WTC11 (cell line): Measurements from ENCODE around the gene CBFA2T3. TPM values are rescaled to one million over a fixed set of nuclear protein-coding genes. Genes with fewer than 3 reads are reported as not detected.

ENCODE experiments used
- ATAC-seq: fragments of 200-7000 bp; cut with Tn5 transposase; 2 replicates; pipeline ENCODE4 v1.10.0; 2021; ENCODE audit warnings: mild to moderate bottlenecking, moderate library complexity
- CTCF ChIA-PET: fragments of 300-600 bp; sonication (Branson Sonifier 250); formaldehyde crosslinking; loops from one replicate; lab custom pipeline; 2021; ENCODE audit warnings: antibody characterized with exemption; lab: Charles Lee
- POLR2A ChIA-PET: fragments of 350-600 bp; sonication (Branson Sonifier 250); formaldehyde crosslinking; loops from one replicate; lab custom pipeline; 2021; ENCODE audit warnings: antibody characterized with exemption; lab: Charles Lee
- DNase-seq: peaks from one replicate; pipeline ENCODE4 v3.0.0; 2021; ENCODE audit warnings: low spot score
- H3K27ac Mint-ChIP-seq: 2 replicates; pipeline ENCODE4 v1.8.0; 2021; ENCODE audit warnings: mixed read lengths
- H3K27me3 Mint-ChIP-seq: 2 replicates; pipeline ENCODE4 v1.8.0; 2021; ENCODE audit warnings: low read depth, mild to moderate bottlenecking, moderate library complexity, mixed read lengths
- H3K36me3 Mint-ChIP-seq: 2 replicates; pipeline ENCODE4 v1.8.0; 2021; ENCODE audit warnings: mixed read lengths
- H3K4me1 Mint-ChIP-seq: 2 replicates; pipeline ENCODE4 v1.8.0; 2022; ENCODE audit warnings: mixed read lengths
- H3K4me3 Mint-ChIP-seq: 2 replicates; pipeline ENCODE4 v1.8.0; 2021; ENCODE audit warnings: mild to moderate bottlenecking, moderate library complexity, mixed read lengths
- H3K9me3 Mint-ChIP-seq: 2 replicates; pipeline ENCODE4 v1.8.0; 2021; ENCODE audit warnings: mixed read lengths
- ATF6 ChIP-seq: sonication (generic); formaldehyde crosslinking; IDR thresholded peaks from 2 replicates; pipeline ENCODE4 v1.8.1; 2023; ENCODE audit warnings: mild to moderate bottlenecking, missing genetic modification reagents
- EMX1 ChIP-seq: fragments of 250-450 bp; sonication (Bioruptor Pico); IDR thresholded peaks from 2 replicates; pipeline ENCODE4 v1.8.0; 2021; ENCODE audit warnings: mild to moderate bottlenecking
- FOXJ3 ChIP-seq: sonication (generic); formaldehyde crosslinking; IDR thresholded peaks from 2 replicates; pipeline ENCODE4 v1.9.0; 2021; ENCODE audit warnings: missing genetic modification reagents, mild to moderate bottlenecking, borderline replicate concordance
- FOXP4 ChIP-seq: sonication (generic); formaldehyde crosslinking; IDR thresholded peaks from 2 replicates; pipeline ENCODE4 v1.8.0; 2022; ENCODE audit warnings: mild to moderate bottlenecking, missing genetic modification reagents
- GABPB1 ChIP-seq: sonication (generic); formaldehyde crosslinking; IDR thresholded peaks from 2 replicates; pipeline ENCODE4 v1.8.1; 2023; ENCODE audit warnings: mild to moderate bottlenecking, missing genetic modification reagents
- GRHL2 ChIP-seq: fragments of 250-450 bp; sonication (Bioruptor Pico); IDR thresholded peaks from 2 replicates; pipeline ENCODE4 v1.8.0; 2022; ENCODE audit warnings: mild to moderate bottlenecking, moderate library complexity; ENCODE audit not compliant: insufficient replicate concordance, severe bottlenecking
- HMGA2 ChIP-seq: fragments of 250-450 bp; sonication (Bioruptor Pico); IDR thresholded peaks from 2 replicates; pipeline ENCODE4 v1.4.0; 2021; ENCODE audit warnings: mild to moderate bottlenecking, moderate library complexity
- MAX ChIP-seq: sonication (generic); formaldehyde crosslinking; IDR thresholded peaks from 2 replicates; pipeline ENCODE4 v1.8.0; 2022; ENCODE audit warnings: mild to moderate bottlenecking, missing genetic modification reagents
- NFE2L1 ChIP-seq: sonication (generic); formaldehyde crosslinking; IDR thresholded peaks from 2 replicates; pipeline ENCODE4 v1.8.1; 2023; ENCODE audit warnings: missing genetic modification reagents
- ZNF121 ChIP-seq: sonication (generic); formaldehyde crosslinking; IDR thresholded peaks from 2 replicates; pipeline ENCODE4 v1.8.0; 2023; ENCODE audit warnings: missing genetic modification reagents
- ZNF219 ChIP-seq: sonication (generic); formaldehyde crosslinking; IDR thresholded peaks from 2 replicates; pipeline ENCODE4 v1.8.0; 2023; ENCODE audit warnings: missing genetic modification reagents, mild to moderate bottlenecking, borderline replicate concordance
- ZNF317 ChIP-seq: sonication (generic); formaldehyde crosslinking; IDR thresholded peaks from 2 replicates; pipeline ENCODE4 v1.8.1; 2023; ENCODE audit warnings: low read depth, mild to moderate bottlenecking, moderate library complexity, missing genetic modification reagents, borderline replicate concordance
- ZNF423 ChIP-seq: fragments of 250-450 bp; sonication (Bioruptor Pico); IDR thresholded peaks from 2 replicates; pipeline ENCODE4 v2.1.2; 2022; ENCODE audit warnings: mild to moderate bottlenecking, moderate library complexity
- total RNA-seq: library from RNA; stranded (reverse); gene quantifications from 3 replicates; pipeline ENCODE4 v1.2.3, GENCODE V29; 2021
- TF ChIP-seq, protein P1 (sequence below): sonication (generic); formaldehyde crosslinking; IDR thresholded peaks from 2 replicates; pipeline ENCODE4 v1.8.0; 2022; ENCODE audit warnings: missing genetic modification reagents
- TF ChIP-seq, protein P2 (sequence below): sonication (generic); formaldehyde crosslinking; IDR thresholded peaks from 2 replicates; pipeline ENCODE4 v1.8.0; 2023; ENCODE audit warnings: missing genetic modification reagents, mild to moderate bottlenecking, borderline replicate concordance
- TF ChIP-seq, protein P3 (sequence below): fragments of 250-450 bp; sonication (Bioruptor Pico); IDR thresholded peaks from 2 replicates; pipeline ENCODE4 v2.1.2; 2022; ENCODE audit warnings: mild to moderate bottlenecking, moderate library complexity
- TF ChIP-seq, protein P4 (sequence below): sonication (generic); formaldehyde crosslinking; conservative IDR thresholded peaks from 2 replicates; pipeline ENCODE4 v1.8.1; 2022; ENCODE audit warnings: mild to moderate bottlenecking, missing genetic modification reagents

CBFA2T3 gene
- total RNA-seq, 1 experiment from 2014 or later = 2.6 TPM

GRCh38 chr16:88906535-88907105, 70.4 kb downstream of the CBFA2T3 start:
- ATAC-seq (no peak), DNase-seq (no peak)
- no peak overlapping the region for H3K4me3 Mint-ChIP-seq
- POLR2A ChIA-PET = no interaction called here
- no peaks in the 10 kb centered on the region for H3K27me3 Mint-ChIP-seq
- H3K27ac Mint-ChIP-seq = no peak overlapping the region
- H3K4me1 Mint-ChIP-seq = peaks cover 2% of the 10 kb centered on the region; the same call in 1 of the 2 replicates
- no peaks in the 10 kb centered on the region for H3K9me3 Mint-ChIP-seq
- CTCF ChIA-PET = interaction anchor here (0.9 to 1.6 kb wide), 3 partner anchors 261 to 387 kb away, joined by 3 to 8 read pairs (median 3); no protein-coding TSS in a partner anchor
- no peaks in the 10 kb centered on the region for H3K36me3 Mint-ChIP-seq
- TF ChIP-seq MAX (no peak), ZNF121 (CRISPR knock-in tag) (no peak), GRHL2 (CRISPR knock-in tag) (no peak), ZNF219 (CRISPR knock-in tag) (no peak), EMX1 (CRISPR knock-in tag) (no peak), HMGA2 (no peak), FOXJ3 (CRISPR knock-in tag) (no peak), FOXP4 (CRISPR knock-in tag) (no peak), ZNF423 (CRISPR knock-in tag) (no peak), NFE2L1 (no peak), GABPB1 (CRISPR knock-in tag) (no peak), ZNF317 (no peak), ATF6 (CRISPR knock-in tag) (no peak)
- TF ChIP-seq, protein P1, sequence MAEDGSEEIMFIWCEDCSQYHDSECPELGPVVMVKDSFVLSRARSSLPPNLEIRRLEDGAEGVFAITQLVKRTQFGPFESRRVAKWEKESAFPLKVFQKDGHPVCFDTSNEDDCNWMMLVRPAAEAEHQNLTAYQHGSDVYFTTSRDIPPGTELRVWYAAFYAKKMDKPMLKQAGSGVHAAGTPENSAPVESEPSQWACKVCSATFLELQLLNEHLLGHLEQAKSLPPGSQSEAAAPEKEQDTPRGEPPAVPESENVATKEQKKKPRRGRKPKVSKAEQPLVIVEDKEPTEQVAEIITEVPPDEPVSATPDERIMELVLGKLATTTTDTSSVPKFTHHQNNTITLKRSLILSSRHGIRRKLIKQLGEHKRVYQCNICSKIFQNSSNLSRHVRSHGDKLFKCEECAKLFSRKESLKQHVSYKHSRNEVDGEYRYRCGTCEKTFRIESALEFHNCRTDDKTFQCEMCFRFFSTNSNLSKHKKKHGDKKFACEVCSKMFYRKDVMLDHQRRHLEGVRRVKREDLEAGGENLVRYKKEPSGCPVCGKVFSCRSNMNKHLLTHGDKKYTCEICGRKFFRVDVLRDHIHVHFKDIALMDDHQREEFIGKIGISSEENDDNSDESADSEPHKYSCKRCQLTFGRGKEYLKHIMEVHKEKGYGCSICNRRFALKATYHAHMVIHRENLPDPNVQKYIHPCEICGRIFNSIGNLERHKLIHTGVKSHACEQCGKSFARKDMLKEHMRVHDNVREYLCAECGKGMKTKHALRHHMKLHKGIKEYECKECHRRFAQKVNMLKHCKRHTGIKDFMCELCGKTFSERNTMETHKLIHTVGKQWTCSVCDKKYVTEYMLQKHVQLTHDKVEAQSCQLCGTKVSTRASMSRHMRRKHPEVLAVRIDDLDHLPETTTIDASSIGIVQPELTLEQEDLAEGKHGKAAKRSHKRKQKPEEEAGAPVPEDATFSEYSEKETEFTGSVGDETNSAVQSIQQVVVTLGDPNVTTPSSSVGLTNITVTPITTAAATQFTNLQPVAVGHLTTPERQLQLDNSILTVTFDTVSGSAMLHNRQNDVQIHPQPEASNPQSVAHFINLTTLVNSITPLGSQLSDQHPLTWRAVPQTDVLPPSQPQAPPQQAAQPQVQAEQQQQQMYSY (CRISPR knock-in tag) = no peak
- TF ChIP-seq, protein P2, sequence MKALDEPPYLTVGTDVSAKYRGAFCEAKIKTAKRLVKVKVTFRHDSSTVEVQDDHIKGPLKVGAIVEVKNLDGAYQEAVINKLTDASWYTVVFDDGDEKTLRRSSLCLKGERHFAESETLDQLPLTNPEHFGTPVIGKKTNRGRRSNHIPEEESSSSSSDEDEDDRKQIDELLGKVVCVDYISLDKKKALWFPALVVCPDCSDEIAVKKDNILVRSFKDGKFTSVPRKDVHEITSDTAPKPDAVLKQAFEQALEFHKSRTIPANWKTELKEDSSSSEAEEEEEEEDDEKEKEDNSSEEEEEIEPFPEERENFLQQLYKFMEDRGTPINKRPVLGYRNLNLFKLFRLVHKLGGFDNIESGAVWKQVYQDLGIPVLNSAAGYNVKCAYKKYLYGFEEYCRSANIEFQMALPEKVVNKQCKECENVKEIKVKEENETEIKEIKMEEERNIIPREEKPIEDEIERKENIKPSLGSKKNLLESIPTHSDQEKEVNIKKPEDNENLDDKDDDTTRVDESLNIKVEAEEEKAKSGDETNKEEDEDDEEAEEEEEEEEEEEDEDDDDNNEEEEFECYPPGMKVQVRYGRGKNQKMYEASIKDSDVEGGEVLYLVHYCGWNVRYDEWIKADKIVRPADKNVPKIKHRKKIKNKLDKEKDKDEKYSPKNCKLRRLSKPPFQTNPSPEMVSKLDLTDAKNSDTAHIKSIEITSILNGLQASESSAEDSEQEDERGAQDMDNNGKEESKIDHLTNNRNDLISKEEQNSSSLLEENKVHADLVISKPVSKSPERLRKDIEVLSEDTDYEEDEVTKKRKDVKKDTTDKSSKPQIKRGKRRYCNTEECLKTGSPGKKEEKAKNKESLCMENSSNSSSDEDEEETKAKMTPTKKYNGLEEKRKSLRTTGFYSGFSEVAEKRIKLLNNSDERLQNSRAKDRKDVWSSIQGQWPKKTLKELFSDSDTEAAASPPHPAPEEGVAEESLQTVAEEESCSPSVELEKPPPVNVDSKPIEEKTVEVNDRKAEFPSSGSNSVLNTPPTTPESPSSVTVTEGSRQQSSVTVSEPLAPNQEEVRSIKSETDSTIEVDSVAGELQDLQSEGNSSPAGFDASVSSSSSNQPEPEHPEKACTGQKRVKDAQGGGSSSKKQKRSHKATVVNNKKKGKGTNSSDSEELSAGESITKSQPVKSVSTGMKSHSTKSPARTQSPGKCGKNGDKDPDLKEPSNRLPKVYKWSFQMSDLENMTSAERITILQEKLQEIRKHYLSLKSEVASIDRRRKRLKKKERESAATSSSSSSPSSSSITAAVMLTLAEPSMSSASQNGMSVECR (CRISPR knock-in tag) = no peak
- TF ChIP-seq, protein P3, sequence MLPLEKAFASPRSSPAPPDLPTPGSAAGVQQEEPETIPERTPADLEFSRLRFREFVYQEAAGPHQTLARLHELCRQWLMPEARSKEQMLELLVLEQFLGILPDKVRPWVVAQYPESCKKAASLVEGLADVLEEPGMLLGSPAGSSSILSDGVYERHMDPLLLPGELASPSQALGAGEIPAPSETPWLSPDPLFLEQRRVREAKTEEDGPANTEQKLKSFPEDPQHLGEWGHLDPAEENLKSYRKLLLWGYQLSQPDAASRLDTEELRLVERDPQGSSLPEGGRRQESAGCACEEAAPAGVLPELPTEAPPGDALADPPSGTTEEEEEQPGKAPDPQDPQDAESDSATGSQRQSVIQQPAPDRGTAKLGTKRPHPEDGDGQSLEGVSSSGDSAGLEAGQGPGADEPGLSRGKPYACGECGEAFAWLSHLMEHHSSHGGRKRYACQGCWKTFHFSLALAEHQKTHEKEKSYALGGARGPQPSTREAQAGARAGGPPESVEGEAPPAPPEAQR (CRISPR knock-in tag) = no peak
- TF ChIP-seq, protein P4, sequence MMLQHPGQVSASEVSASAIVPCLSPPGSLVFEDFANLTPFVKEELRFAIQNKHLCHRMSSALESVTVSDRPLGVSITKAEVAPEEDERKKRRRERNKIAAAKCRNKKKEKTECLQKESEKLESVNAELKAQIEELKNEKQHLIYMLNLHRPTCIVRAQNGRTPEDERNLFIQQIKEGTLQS (CRISPR knock-in tag) = no peak
